T-helper 9 cell (primary cell): Measurements from ENCODE around the gene MYO9A.

Experiments
- DNase-seq: peaks from one replicate; pipeline ENCODE4 v3.0.0-alpha.2; 2020

MYO9A gene

GRCh38 chr15:71806452-71806931 is 311.5 kb downstream of the MYO9A start:
- DNase-seq, result no peak

GRCh38 chr15:71804695-71805470 is 313.1 kb downstream of the MYO9A start:
- no peak for DNase-seq

DNA sequence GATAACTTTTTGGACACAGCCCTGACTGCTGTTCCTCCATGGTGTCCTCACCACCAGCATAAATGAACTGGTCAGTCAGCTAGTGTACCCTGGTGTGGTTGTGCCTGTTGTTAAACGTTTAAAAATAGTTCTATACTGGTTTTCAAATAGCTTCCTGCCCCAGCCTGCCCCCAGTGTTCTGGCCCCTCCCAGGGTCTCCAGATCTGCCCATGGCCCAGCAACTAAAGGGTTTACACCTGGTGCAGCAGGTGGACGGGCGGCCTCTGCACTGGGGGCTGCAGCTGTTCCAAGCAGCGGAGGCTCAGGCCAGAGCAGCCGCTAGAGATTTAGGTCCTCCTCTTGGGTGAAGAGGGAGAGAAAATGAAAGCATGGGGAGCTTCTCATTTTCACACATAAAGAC is 313.7 kb downstream of the MYO9A start:
- DNase-seq, result no peak

- DNase-seq, result no peak
These were observed 315.2 kb downstream of the MYO9A start for GRCh38 chr15:71802770-71803169.

DNA sequence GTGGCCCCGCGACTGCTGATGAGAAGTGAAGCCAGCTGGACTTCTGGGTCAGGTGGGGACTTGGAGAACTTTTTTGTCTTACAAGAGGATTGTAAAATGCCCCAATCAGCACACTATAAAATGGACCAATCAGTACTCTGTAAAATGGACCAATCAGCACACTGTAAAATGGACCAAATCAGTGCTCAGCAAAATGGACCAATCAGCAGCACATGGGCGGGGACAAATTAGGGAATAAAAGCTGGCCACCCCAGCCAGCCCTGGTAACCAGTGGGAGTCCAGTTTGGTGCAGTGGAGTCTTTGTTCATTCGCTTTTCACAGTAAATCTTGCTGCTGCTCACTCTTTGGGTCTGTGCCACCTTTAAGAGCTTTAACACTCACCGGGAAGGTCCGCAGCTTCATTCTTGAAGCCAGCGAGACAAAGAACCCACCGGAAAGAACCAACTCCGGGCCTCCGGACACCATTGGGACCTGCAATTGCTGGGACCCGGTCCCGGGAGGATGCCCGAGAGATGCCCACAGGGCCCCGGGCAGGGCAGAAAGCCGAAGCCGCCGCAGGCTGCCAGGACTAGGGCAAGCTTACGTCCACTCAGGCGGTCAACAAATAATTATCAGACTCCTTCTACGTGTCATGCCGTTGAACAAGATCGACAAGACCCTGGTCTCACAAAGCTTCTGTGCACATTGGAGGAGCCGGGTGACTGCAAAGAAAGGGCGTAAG is 315.9 kb downstream of the MYO9A start:
- DNase-seq, result no peak

DNA sequence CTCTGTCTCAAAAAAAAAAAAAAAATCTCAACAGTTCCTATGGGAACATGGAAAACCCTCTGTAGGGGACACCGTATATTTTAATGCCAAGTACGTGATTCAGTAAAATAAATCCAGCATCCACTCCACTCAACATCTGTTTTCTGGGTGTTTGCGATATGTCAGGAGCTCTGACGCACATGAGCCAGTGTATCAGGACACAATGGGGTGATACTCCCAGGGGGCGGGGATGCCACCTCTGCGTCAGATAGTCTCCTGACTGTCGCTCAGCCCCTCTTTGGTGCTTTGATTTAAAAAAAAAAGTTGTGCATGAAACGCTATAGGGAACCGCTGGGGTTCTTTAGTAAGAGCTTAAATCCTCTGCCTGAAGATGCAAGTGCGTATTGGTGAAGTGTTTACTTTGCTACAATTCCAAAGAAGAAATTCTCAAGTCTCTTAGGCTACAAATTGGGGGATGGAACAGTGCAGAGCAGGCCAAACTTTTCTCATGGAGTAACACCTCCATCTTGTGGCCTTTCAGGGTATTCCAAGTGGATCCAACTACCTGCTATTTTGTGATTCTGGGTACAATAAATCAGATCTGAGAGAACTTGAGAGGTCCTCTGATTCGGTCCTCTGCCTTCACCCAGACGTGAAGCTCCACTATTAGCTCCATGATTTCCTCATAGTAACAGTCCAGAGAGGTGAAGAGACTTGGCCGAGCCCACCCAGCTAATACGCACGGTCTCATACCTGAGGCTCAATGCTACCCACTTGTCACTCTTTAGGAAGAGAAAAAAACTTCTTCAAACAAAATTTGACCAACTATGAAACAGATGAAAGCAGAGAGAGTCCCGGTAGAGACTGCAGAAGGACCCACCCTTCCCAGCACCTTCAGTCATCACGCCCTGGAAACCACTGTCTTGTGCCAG is 316.9 kb downstream of the MYO9A start:
- DNase-seq, result no peak

DNA sequence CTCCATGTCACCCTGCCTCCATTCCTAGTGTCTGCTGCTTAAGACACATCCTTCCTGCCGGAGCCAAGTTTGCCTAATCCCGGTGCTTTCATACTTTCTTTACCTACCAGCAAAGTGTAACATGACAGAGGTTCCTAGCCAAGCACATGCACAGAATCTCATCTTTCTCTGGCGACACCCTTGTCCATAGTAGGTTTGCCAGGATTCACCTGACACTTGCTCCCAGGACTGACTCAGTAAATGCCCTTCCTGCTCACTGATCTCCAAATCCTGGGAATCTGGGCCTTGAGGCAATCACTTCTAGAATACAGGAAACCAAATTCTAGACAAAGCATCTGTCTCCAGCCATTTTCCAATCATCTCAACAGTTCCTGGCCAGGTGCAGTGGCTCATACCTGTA is 317.8 kb downstream of the MYO9A start:
- DNase-seq, result no peak

DNA sequence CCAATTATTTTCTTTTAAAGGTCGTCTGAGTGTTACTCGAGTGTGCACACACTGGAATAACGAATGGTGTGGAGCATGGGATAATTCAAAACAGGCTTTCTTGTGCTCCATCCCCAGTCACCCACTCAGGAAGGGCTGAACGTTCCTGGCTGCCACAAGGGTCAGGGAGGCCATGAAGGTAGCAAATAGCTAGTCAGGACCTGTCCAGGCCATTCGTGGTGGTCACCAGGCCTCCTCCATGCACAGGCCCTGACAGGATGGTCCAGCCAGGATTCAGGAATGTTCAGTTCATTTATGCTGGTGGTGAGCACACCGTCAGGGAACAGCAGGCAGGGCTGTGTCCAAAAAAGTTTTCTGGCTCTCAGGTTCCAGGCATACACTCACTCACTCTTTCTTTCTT is 319.3 kb downstream of the MYO9A start:
- DNase-seq, result no peak

DNA sequence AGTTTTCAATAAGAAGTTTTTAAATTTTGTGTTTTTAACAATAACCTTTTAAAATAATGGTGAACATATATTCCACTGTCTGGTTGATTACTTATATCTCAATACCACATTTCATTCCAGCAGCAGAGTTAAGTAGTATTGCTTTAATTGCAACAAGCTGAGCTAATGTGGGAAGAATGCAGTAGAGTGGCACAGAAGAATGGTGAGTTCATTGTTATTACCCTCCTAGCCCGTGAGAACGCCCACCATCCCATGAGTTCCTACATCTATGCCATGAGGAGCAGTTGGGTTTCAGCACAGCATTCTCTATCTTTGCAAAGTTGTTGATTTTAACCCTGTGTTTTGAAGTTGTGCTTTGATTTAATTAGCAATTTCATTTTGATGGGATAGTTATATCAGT is 325.4 kb downstream of the MYO9A start:
- no peak for DNase-seq

DNA sequence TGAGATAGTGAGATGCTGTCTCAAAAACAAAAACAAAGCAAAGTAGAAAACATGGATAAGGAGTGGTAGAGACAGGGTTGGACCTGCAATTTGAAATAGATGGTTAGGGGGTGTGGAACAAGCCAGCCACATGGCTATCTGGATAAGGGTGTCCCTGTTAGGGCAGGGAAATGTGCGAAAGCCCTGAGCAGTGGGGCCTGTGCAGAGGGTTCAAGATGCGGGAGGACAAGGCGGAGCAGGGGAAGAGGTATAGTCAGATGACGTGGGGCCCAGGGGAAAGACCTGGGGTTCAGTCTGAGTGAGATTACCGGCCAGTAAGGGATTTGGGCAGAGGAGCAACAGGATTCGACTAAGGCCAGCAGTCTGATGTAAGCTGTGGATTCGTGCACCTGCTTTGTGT is 326.0 kb downstream of the MYO9A start:
- DNase-seq, result no peak

GRCh38 chr15:71790081-71790480 is 327.9 kb downstream of the MYO9A start:
- no peak for DNase-seq

GRCh38 chr15:71789616-71790015 is 328.3 kb downstream of the MYO9A start:
- no peak for DNase-seq

- DNase-seq, result no peak
These were observed 329.0 kb downstream of the MYO9A start for GRCh38 chr15:71788646-71789579.

DNA sequence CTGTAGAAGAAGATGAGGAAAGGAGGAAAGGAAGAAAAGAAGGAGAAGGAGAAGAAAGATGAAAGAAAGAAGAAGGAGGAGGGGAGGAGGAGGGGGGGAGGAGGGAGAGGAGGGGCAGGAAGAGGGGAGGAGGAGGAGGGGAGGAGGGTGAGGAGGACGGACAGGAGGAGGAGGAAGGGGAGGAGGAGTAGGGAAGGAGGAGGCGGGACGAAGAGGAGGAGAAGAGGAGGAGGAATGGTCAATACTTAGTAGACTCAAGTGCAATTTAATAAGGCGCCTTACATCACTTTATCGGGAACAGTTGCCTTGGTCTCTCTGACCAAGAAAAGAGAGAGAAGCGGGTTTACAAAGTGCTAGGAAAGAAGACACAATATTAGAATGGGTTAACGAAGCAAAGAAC is 331.3 kb downstream of the MYO9A start:
- no peak for DNase-seq

GRCh38 chr15:71785996-71786395 is 332.0 kb downstream of the MYO9A start:
- no peak for DNase-seq

DNA sequence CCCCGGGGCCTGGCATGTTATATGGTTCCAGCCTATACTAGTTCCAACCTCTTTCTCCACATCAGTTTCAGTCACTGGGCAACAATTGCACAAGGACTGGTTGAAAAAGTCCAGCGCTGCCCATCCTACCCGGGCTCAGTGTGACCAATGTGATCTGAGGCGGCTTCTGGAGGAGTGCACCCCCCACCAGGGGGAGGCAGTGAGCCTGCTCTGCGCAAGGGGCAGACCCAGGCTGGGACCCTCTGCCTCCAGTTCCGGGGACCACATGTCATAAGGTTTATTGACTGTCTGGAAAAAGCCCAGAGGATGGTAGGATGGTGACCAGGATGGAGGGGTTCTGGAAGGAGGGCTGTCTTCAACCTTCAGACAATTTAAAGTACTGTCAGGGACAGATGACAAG is 333.2 kb downstream of the MYO9A start:
- DNase-seq, result no peak

DNA sequence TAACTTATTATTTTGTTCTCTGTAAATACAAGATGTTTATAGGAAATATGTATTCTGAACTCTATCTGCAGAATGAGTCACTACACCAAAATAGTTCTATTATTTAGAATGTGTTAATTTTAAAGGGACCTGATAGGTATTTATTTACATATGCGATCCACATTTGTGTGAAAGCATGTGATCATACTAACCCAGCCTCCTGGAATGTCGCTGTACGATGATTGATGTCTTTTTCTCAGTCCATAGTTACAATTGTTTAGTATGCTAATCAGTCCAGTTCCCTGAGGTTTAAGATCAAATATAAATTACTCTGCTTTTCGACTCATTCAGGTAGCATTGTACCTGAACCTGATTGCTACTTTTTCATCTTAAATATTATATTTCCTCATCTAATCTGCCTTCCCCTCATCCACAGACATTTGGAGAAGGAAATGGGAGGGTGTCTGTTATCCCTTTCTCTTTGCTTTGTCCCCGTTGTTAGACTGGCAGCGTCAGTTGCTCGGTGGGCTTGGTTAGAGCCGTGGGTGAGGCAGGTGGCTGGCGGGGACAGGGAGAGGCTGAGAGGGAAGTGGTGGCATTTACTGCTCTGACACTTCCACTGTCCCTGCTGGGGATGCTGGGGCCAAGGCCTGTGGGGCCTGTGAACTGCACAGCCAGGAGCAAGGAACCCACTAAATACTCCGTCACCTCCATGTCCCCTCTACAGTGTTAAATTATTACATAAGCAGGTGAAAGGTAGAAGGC is 335.4 kb downstream of the MYO9A start:
- no peak for DNase-seq

GRCh38 chr15:71781965-71782265 is 336.0 kb downstream of the MYO9A start:
- no peak for DNase-seq

DNA sequence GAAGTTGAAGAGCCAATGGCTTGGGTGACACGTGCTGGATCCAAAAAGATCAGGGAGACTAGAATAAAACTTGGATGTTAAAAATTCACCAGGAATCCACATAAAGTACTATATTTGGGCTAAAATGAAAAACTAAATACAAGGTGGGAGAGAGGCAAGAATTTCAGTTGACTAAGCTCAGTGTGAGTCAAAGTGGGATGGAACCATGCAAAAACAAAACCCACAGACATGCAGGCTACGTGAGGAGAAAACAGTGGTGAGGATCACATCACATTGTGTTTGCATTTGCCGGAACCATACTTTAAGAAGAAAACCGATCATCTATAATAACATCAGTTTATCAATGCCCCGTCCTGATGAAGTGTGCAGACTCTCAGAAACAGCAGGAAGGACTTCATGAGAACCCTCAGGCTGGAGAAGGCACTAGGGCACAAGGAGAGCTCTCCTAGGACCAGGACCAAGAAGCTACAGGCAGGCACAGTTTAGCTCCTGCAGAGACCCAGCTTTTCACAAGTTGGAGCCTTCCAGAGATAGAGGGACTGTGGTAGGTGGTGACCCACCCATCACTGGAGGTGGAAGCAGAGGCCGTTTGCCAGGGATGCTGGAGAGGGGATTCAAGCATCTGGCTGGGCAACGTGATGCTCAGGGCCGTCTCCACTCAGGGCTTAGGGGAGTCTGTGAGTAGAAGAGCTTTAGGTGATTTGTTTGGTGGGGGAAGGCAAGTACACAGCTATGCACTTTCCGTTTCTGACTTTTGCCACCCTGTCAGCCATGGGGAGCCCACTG is 336.6 kb downstream of the MYO9A start:
- DNase-seq, result no peak

DNA sequence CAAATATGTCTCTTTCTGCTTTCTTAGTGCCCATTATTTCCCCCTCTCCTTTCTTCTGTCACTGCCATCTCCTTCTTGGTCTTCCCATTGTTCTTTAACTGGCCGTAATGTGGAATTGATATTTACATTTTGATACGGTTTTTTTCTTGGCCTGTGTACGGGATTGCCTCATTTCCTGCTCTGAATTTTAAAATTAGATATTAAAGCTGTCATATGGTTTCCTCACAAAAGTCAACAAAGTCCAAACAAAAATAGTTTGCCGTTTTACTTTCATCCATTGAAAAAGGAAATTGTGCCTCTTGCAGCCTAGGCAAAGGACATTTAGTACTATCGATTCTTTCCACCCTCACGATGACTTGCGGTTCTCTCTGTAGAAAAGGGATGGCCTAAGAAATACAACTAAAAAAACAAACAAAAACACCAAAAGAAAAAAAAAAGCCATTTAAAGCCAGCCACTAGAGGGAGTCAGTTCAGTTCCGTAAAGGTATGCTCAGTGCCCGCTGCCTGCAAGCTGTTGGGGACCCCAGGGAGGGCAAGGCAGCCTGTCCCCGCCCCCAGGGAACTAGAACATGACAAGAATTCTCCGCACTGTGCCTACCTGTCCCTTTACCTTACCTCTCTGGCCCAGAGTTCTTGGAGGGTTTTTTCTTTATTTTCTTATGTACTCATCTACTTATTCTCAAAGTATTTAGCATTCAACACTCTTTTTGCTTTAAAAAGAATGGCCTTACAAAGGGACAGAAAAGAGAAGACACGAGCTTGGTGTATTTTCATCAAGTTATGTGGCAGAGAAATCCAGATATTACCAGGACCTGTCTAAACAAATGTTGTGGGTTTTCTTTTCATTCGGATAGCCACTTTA is 337.6 kb downstream of the MYO9A start:
- DNase-seq, result no peak
